Choroid plexus epithelial cell (primary cell): ENCODE measurements around the gene TMEM33.

Experiments used
- DNase-seq: peaks from one replicate; pipeline ENCODE4 v3.0.0-alpha.2; 2010; ENCODE audit warnings: low read depth
- H3K4me3 ChIP-seq: 2 replicates; pipeline ENCODE4 v1.5.1; 2011; ENCODE audit warnings: low read depth, mild to moderate bottlenecking, control low read depth, low read length, moderate library complexity
- CTCF ChIP-seq: conservative IDR thresholded peaks from 2 replicates; pipeline ENCODE4 v1.5.1; 2011; ENCODE audit warnings: low read depth, mild to moderate bottlenecking, control low read depth, inconsistent platforms, low read length, moderate library complexity

The TMEM33 gene

GRCh38 chr4:41992967-41993857 is 58.0 kb downstream of the TMEM33 start:
- TF ChIP-seq CTCF: no peak
- DNase-seq: no peak
- no peak overlapping the region for H3K4me3 ChIP-seq

GRCh38 chr4:41994461-41994985 is 59.3 kb downstream of the TMEM33 start:
- DNase-seq: no peak
- peak; percentile 1 for TF ChIP-seq CTCF

GRCh38 chr4:41998019-41998418 is 62.8 kb downstream of the TMEM33 start:
- TF ChIP-seq CTCF: no peak
- no peak for DNase-seq
- no peak overlapping the region for H3K4me3 ChIP-seq

More at GRCh38 chr4:41994461-41994985, 59.3 kb downstream of the TMEM33 start:
- H3K4me3 ChIP-seq: no peak overlapping the region

GRCh38 chr4:41999321-41999720 is 64.1 kb downstream of the TMEM33 start:
- DNase-seq: no peak
- TF ChIP-seq CTCF: no peak
- no peak overlapping the region for H3K4me3 ChIP-seq

GRCh38 chr4:42008011-42008786 is 73.0 kb downstream of the TMEM33 start:
- no peak for TF ChIP-seq CTCF
- H3K4me3 ChIP-seq: no peak overlapping the region
- DNase-seq: no peak
